Urinary bladder (tissue), 4 donors: ENCODE data around the gene TACC3. TPM values are rescaled to one million over a fixed set of nuclear protein-coding genes. Genes with fewer than 3 reads are reported as not detected.

Source experiments
- DNase-seq: peaks from one replicate; pipeline ENCODE4 v3.0.0-alpha.2; 2015; ENCODE audit errors: extremely low spot score
- H3K27ac ChIP-seq: one replicate; pipeline ENCODE4 v1.5.1; 2013; ENCODE audit warnings: low read depth, mild to moderate bottlenecking, moderate library complexity
- H3K36me3 ChIP-seq: one replicate; pipeline ENCODE4 v1.6.1; 2013; ENCODE audit warnings: mild to moderate bottlenecking, moderate library complexity; ENCODE audit not compliant: insufficient read depth
- H3K4me1 ChIP-seq: one replicate; pipeline ENCODE4 v1.6.1; 2013; ENCODE audit warnings: mild to moderate bottlenecking, moderate library complexity; ENCODE audit not compliant: insufficient read depth
- H3K4me3 ChIP-seq: one replicate; pipeline ENCODE4 v1.5.1; 2013; ENCODE audit warnings: low read depth, low read length
- WGBS: extraction: QIAGEN DNeasy Blood & Tissue Kit; methylation state at CpG from one replicate; pipeline ENCODE4 v1.1.7; 2013; 5-methylcytosine and 5-hydroxymethylcytosine counted together
- polyA plus RNA-seq: library from polyadenylated mRNA; stranded (reverse); fragments of 200-250 nt; gene quantifications from one replicate; pipeline ENCODE4 v1.2.3, GENCODE V29; 2013
- total RNA-seq: library from RNA; depleted of rRNA; stranded (reverse); fragments of >200 nt; gene quantifications from one replicate; pipeline ENCODE4 v1.2.3, GENCODE V29; 2014
- donor health status: healthy with polysubstance abuse.
- donor health status: healthy.

The TACC3 gene
- total and polyA plus RNA-seq, 2 donors: 5.5 to 8.9 TPM

GRCh38 chr4:1758306-1759121 is 37.2 kb downstream of the TACC3 start:
- peak overlapping the region; percentile 76 for H3K27ac ChIP-seq
- no peak for DNase-seq
- WGBS: 89% methylated on average over 27 of the region's 27 CpGs
- no peaks in the 10 kb centered on the region for H3K4me1 ChIP-seq
- no peaks in the 10 kb centered on the region for H3K36me3 ChIP-seq
- H3K4me3 ChIP-seq: no peak overlapping the region

GRCh38 chr4:1759170-1759817 is 38.0 kb downstream of the TACC3 start:
- no peak for DNase-seq
- Histone ChIP-seq H3K36me3 (no peaks in the 10 kb centered on the region), H3K4me3 (no peak overlapping the region), H3K4me1 (no peaks in the 10 kb centered on the region), H3K27ac (peak overlapping the region; percentile 71)
- WGBS: 80% methylated on average over 19 of the region's 19 CpGs

- no peaks in the 10 kb centered on the region for H3K36me3 ChIP-seq
- no peaks in the 10 kb centered on the region for H3K4me1 ChIP-seq
- peak overlapping the region; percentile 34 for H3K27ac ChIP-seq
- no peak overlapping the region for H3K4me3 ChIP-seq
- WGBS: 75% methylated on average over 13 of the region's 13 CpGs
- DNase-seq: no peak
Measured at GRCh38 chr4:1759818-1760223, 38.5 kb downstream of the TACC3 start.

GRCh38 chr4:1760521-1761071 is 39.3 kb downstream of the TACC3 start:
- Histone ChIP-seq H3K4me1 (no peaks in the 10 kb centered on the region), H3K36me3 (no peaks in the 10 kb centered on the region), H3K27ac (no peak overlapping the region), H3K4me3 (no peak overlapping the region)
- DNase-seq: no peak
- WGBS: 50% methylated on average over 25 of the region's 25 CpGs

- no peaks in the 10 kb centered on the region for H3K36me3 ChIP-seq
- WGBS: 71% methylated on average over 32 of the region's 32 CpGs
- H3K4me1 ChIP-seq: no peaks in the 10 kb centered on the region
- DNase-seq: no peak
- no peak overlapping the region for H3K4me3 ChIP-seq
- no peak overlapping the region for H3K27ac ChIP-seq
Measured at GRCh38 chr4:1761130-1761689, 39.9 kb downstream of the TACC3 start.

GRCh38 chr4:1762264-1763010 is 41.1 kb downstream of the TACC3 start:
- H3K36me3 ChIP-seq: no peaks in the 10 kb centered on the region
- no peak for DNase-seq
- H3K27ac ChIP-seq: no peak overlapping the region
- 88% methylated on average over 20 of the region's 20 CpGs for WGBS
- H3K4me3 ChIP-seq: no peak overlapping the region
- H3K4me1 ChIP-seq: peaks cover 2% of the 10 kb centered on the region

- 23% methylated on average over 31 of the region's 31 CpGs for WGBS
- Histone ChIP-seq H3K27ac (no peak overlapping the region), H3K4me1 (peaks cover 2% of the 10 kb centered on the region)
Measured at GRCh38 chr4:1763070-1763549, 41.8 kb downstream of the TACC3 start.

GRCh38 chr4:1763550-1764080 is 42.3 kb downstream of the TACC3 start:
- H3K4me3 ChIP-seq: no peak overlapping the region
- H3K27ac ChIP-seq: peak overlapping the region; percentile 26
- DNase-seq: no peak
- no peaks in the 10 kb centered on the region for H3K36me3 ChIP-seq
- 9% methylated on average over 36 of the region's 36 CpGs for WGBS
- H3K4me1 ChIP-seq: peaks cover 2% of the 10 kb centered on the region

More at GRCh38 chr4:1763070-1763549, 41.8 kb downstream of the TACC3 start:
- DNase-seq: no peak
- Histone ChIP-seq H3K36me3 (no peaks in the 10 kb centered on the region), H3K4me3 (no peak overlapping the region)

GRCh38 chr4:1764670-1765069 is 43.3 kb downstream of the TACC3 start:
- Histone ChIP-seq H3K27ac (no peak overlapping the region), H3K36me3 (no peaks in the 10 kb centered on the region), H3K4me1 (peaks cover 2% of the 10 kb centered on the region), H3K4me3 (no peak overlapping the region)
- no peak for DNase-seq
- WGBS: 96% methylated on average over 9 of the region's 9 CpGs

- Histone ChIP-seq H3K4me3 (no peak overlapping the region), H3K27ac (no peak overlapping the region), H3K4me1 (peaks cover 2% of the 10 kb centered on the region), H3K36me3 (no peaks in the 10 kb centered on the region)
- DNase-seq: no peak
- 83% methylated on average over 10 of the region's 10 CpGs for WGBS
Measured at GRCh38 chr4:1765409-1766072, 44.2 kb downstream of the TACC3 start.

- WGBS: 45% methylated on average over 41 of the region's 41 CpGs
Measured at GRCh38 chr4:1766106-1767060, 45.1 kb downstream of the TACC3 start.

More at GRCh38 chr4:1766106-1767060, 45.1 kb downstream of the TACC3 start:
- peaks cover 2% of the 10 kb centered on the region for H3K4me1 ChIP-seq
- no peaks in the 10 kb centered on the region for H3K36me3 ChIP-seq
- H3K27ac ChIP-seq: no peak overlapping the region
- DNase-seq: no peak
- peak overlapping the region; percentile 53 for H3K4me3 ChIP-seq
